H9 (cell line): ENCODE data around the gene THSD7A. TPM values are rescaled to one million over a fixed set of nuclear protein-coding genes. Genes with fewer than 3 reads are reported as not detected.

Source experiments
- DNase-seq: peaks from one replicate; pipeline ENCODE4 v3.0.0-alpha.2; 2017
- H2AFZ ChIP-seq: one replicate; pipeline ENCODE4 v1.6.1; 2013; ENCODE audit warnings: mild to moderate bottlenecking, low read length, control low read depth, moderate library complexity
- H2AK5ac ChIP-seq: 2 replicates; pipeline ENCODE4 v1.6.1; 2013; ENCODE audit warnings: low read length, control low read depth, mixed read lengths; ENCODE audit not compliant: insufficient read length
- H2BK120ac ChIP-seq: one replicate; pipeline ENCODE4 v1.6.1; 2013; ENCODE audit warnings: low read depth, mild to moderate bottlenecking, low read length, control low read depth, inconsistent platforms; ENCODE audit not compliant: poor library complexity, severe bottlenecking
- H2BK12ac ChIP-seq: 2 replicates; pipeline ENCODE4 v1.6.1; 2013; ENCODE audit warnings: low read length, control low read depth, mixed read lengths, low read depth; ENCODE audit not compliant: insufficient read length
- H2BK15ac ChIP-seq: 2 replicates; pipeline ENCODE4 v1.6.1; 2013; ENCODE audit warnings: low read depth, low read length, control low read depth
- H2BK20ac ChIP-seq: one replicate; pipeline ENCODE4 v1.6.1; 2013; ENCODE audit warnings: low read depth, mild to moderate bottlenecking, low read length, control low read depth, inconsistent platforms; ENCODE audit not compliant: poor library complexity, severe bottlenecking
- H2BK5ac ChIP-seq: 2 replicates; pipeline ENCODE4 v1.6.1; 2013; ENCODE audit warnings: low read length, control low read depth, mixed read lengths; ENCODE audit not compliant: insufficient read length
- H3K14ac ChIP-seq: 2 replicates; pipeline ENCODE4 v1.6.1; 2013; ENCODE audit warnings: low read length, control low read depth; ENCODE audit not compliant: insufficient read depth
- H3K18ac ChIP-seq: 2 replicates; pipeline ENCODE4 v1.6.1; 2013; ENCODE audit warnings: low read depth, mild to moderate bottlenecking, mixed read lengths, low read length, control low read depth; ENCODE audit not compliant: insufficient read length
- H3K23ac ChIP-seq: 2 replicates; pipeline ENCODE4 v1.6.1; 2013; ENCODE audit warnings: low read length, control low read depth, mixed read lengths, low read depth; ENCODE audit not compliant: insufficient read length
- H3K23me2 ChIP-seq: 2 replicates; pipeline ENCODE4 v1.6.1; 2013; ENCODE audit warnings: low read depth, mild to moderate bottlenecking, mixed read lengths, low read length, control low read depth; ENCODE audit not compliant: insufficient read length, poor library complexity, severe bottlenecking
- H3K27ac ChIP-seq: 2 replicates; pipeline ENCODE4 v1.5.1; 2013; ENCODE audit warnings: low read length, control low read depth, mixed read lengths, low read depth; ENCODE audit not compliant: insufficient read length
- H3K27me3 ChIP-seq: 2 replicates; pipeline ENCODE4 v1.6.1; 2013; ENCODE audit warnings: low read length, control low read depth, inconsistent platforms; ENCODE audit not compliant: insufficient read depth
- H3K4ac ChIP-seq: 2 replicates; pipeline ENCODE4 v1.6.1; 2013; ENCODE audit warnings: low read depth, mild to moderate bottlenecking, control low read depth, inconsistent platforms, low read length, moderate library complexity
- H3K4me1 ChIP-seq: 2 replicates; pipeline ENCODE4 v1.6.1; 2013; ENCODE audit warnings: low read length, control low read depth, inconsistent platforms; ENCODE audit not compliant: insufficient read depth
- H3K4me2 ChIP-seq: 2 replicates; pipeline ENCODE4 v1.6.1; 2013; ENCODE audit warnings: low read length, control low read depth, mixed read lengths; ENCODE audit not compliant: insufficient read length, insufficient read depth
- H3K56ac ChIP-seq: 2 replicates; pipeline ENCODE4 v1.6.1; 2013; ENCODE audit warnings: low read depth, mild to moderate bottlenecking, mixed read lengths, low read length, control low read depth; ENCODE audit not compliant: insufficient read length
- H3K79me1 ChIP-seq: 2 replicates; pipeline ENCODE4 v1.6.1; 2013; ENCODE audit warnings: low read depth, mild to moderate bottlenecking, moderate library complexity, low read length, control low read depth, inconsistent platforms; ENCODE audit not compliant: insufficient read depth, poor library complexity, severe bottlenecking
- H3K79me2 ChIP-seq: 2 replicates; pipeline ENCODE4 v1.6.1; 2013; ENCODE audit warnings: low read length, control low read depth, inconsistent platforms; ENCODE audit not compliant: insufficient read depth
- H3K9ac ChIP-seq: 2 replicates; pipeline ENCODE4 v1.6.1; 2013; ENCODE audit warnings: low read length, control low read depth, mixed read lengths; ENCODE audit not compliant: insufficient read length; ENCODE audit errors: extremely low read depth
- H3K9me3 ChIP-seq: one replicate; pipeline ENCODE4 v1.6.1; 2013; ENCODE audit warnings: low read depth, low read length, inconsistent platforms; ENCODE audit not compliant: control insufficient read depth
- H3T11ph ChIP-seq: one replicate; pipeline ENCODE4 v1.6.1; 2013; ENCODE audit warnings: mild to moderate bottlenecking, low read length, control low read depth, inconsistent platforms
- H4K20me1 ChIP-seq: one replicate; pipeline ENCODE4 v1.6.1; 2013; ENCODE audit not compliant: control insufficient read depth, insufficient read length, insufficient read depth
- H4K5ac ChIP-seq: 2 replicates; pipeline ENCODE4 v1.6.1; 2013; ENCODE audit warnings: low read depth, mild to moderate bottlenecking, mixed read lengths, low read length, control low read depth; ENCODE audit not compliant: insufficient read length
- H4K8ac ChIP-seq: replicated peaks from 2 replicates; pipeline ENCODE4 v1.6.1; 2013; ENCODE audit warnings: low read length, control low read depth, mixed read lengths, low read depth; ENCODE audit not compliant: insufficient read length
- H4K91ac ChIP-seq: 2 replicates; pipeline ENCODE4 v1.6.1; 2013; ENCODE audit warnings: low read depth, mild to moderate bottlenecking, moderate library complexity, mixed read lengths, low read length, control low read depth; ENCODE audit not compliant: insufficient read length
- H3K27ac Mint-ChIP-seq, 3 experiments: 2 replicates in 2 of 3; 3 replicates in 1 of 3; pipeline ENCODE4 v1.8.0; 2020 to 2021; ENCODE audit warnings: mixed read lengths in 3 of 3, mild to moderate bottlenecking in 1 of 3, moderate library complexity in 1 of 3
- H3K27me3 Mint-ChIP-seq: 2 replicates; pipeline ENCODE4 v1.8.0; 2021; ENCODE audit warnings: low read depth, mild to moderate bottlenecking, moderate library complexity, mixed read lengths
- H3K36me3 Mint-ChIP-seq, 3 experiments: 2 replicates in 2 of 3; 3 replicates in 1 of 3; pipeline ENCODE4 v1.8.0; 2020 to 2021; ENCODE audit warnings: low read depth in 3 of 3, mixed read lengths in 3 of 3; ENCODE audit not compliant: insufficient read depth in 1 of 3
- H3K4me1 Mint-ChIP-seq, 2 experiments: 2 replicates each; pipeline ENCODE4 v1.8.0; 2020; ENCODE audit warnings: mixed read lengths in 2 of 2
- H3K4me3 Mint-ChIP-seq, 2 experiments: 2 replicates in 1 of 2; 3 replicates in 1 of 2; pipeline ENCODE4 v1.8.0; 2020 to 2021; ENCODE audit warnings: mild to moderate bottlenecking in 2 of 2, mixed read lengths in 2 of 2, moderate library complexity in 1 of 2
- H3K9me3 Mint-ChIP-seq, 2 experiments: 2 replicates in 1 of 2; 3 replicates in 1 of 2; pipeline ENCODE4 v1.8.0; 2020; ENCODE audit warnings: mild to moderate bottlenecking in 2 of 2, mixed read lengths in 2 of 2, moderate library complexity in 1 of 2
- CTCF ChIP-seq: fragments of 200-600 bp; sonication (generic); conservative IDR thresholded peaks from 3 replicates; pipeline ENCODE4 v1.8.0; 2021; ENCODE audit warnings: antibody characterized with exemption, mild to moderate bottlenecking
- total RNA-seq: library from RNA; stranded (reverse); gene quantifications from 2 replicates; pipeline ENCODE4 v1.2.1, GENCODE V29; 2021

THSD7A gene
- total RNA-seq, 1 experiment from 2014 or later, result 0.42 TPM

DNA sequence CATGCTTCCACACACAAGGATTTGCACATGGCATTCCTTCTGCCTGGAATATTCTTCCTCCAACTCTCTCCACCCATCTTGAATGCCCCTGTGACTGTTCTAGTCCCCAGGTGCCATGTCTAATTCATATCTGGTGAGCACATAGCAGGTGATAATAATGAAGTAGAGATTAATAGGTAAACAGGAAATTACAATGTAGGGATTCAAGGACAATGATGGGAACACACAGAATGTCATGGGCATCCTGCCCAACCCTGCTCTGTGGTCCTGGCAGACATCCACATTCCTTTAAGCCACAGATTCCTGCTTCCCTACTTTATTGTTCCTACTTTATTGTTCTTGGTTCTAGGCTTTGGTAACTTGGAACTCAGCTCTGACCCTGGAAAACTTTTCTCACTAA, 115.8 kb downstream of the THSD7A start:
- Histone ChIP-seq H3K56ac (no peak overlapping the region), H2BK20ac (no peak overlapping the region), H3K79me2 (no peaks in the 10 kb centered on the region), H3K4ac (no peak overlapping the region), H2AK5ac (no peak overlapping the region), H3K79me1 (no peaks in the 10 kb centered on the region), H3K9ac (no peak overlapping the region), H3K27ac (no peak overlapping the region), H2BK15ac (no peak overlapping the region), H3T11ph (no peak overlapping the region), H4K91ac (no peak overlapping the region), H3K18ac (no peak overlapping the region), H3K23ac (no peak overlapping the region), H4K5ac (no peak overlapping the region), H4K8ac (no peak overlapping the region), H3K27me3 (no peaks in the 10 kb centered on the region), H2AFZ (no peak overlapping the region), H2BK120ac (no peak overlapping the region), H3K14ac (no peak overlapping the region), H3K23me2 (no peaks in the 10 kb centered on the region), H3K9me3 (no peaks in the 10 kb centered on the region), H3K4me1 (no peaks in the 10 kb centered on the region; the same call in 1 of the 2 replicates), H3K4me2 (no peak overlapping the region), H2BK5ac (no peak overlapping the region), H4K20me1 (no peaks in the 10 kb centered on the region), H2BK12ac (no peak overlapping the region)
- Mint-ChIP-seq H3K36me3 (no peaks in the 10 kb centered on the region), H3K27me3 (no peaks in the 10 kb centered on the region), H3K9me3 (no peaks in the 10 kb centered on the region), H3K27ac (no peak overlapping the region), H3K4me1 (peaks cover 9 to 12% of the 10 kb centered on the region in 2 experiments), H3K4me3 (no peak overlapping the region)
- no peak for TF ChIP-seq CTCF
- DNase-seq, result no peak
